GM12875 (cell line): ENCODE data around the gene GADL1.

ENCODE experiments used
- H3K4me3 ChIP-seq: one replicate; pipeline ENCODE4 v1.5.1; 2011; ENCODE audit warnings: low read depth, low read length, control low read depth
- TF ChIP-seq, protein P1 (sequence below): IDR thresholded peaks from 2 replicates; pipeline ENCODE4 v1.5.1; 2011; ENCODE audit warnings: low read depth, mild to moderate bottlenecking, control low read depth, inconsistent platforms, low read length, moderate library complexity, borderline replicate concordance; ENCODE audit not compliant: insufficient read depth

The GADL1 gene

GRCh38 chr3:30687930-30688570 is 206.4 kb downstream of the GADL1 start:
- TF ChIP-seq, protein P1, sequence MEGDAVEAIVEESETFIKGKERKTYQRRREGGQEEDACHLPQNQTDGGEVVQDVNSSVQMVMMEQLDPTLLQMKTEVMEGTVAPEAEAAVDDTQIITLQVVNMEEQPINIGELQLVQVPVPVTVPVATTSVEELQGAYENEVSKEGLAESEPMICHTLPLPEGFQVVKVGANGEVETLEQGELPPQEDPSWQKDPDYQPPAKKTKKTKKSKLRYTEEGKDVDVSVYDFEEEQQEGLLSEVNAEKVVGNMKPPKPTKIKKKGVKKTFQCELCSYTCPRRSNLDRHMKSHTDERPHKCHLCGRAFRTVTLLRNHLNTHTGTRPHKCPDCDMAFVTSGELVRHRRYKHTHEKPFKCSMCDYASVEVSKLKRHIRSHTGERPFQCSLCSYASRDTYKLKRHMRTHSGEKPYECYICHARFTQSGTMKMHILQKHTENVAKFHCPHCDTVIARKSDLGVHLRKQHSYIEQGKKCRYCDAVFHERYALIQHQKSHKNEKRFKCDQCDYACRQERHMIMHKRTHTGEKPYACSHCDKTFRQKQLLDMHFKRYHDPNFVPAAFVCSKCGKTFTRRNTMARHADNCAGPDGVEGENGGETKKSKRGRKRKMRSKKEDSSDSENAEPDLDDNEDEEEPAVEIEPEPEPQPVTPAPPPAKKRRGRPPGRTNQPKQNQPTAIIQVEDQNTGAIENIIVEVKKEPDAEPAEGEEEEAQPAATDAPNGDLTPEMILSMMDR: no peak
- no peak overlapping the region for H3K4me3 ChIP-seq

DNA sequence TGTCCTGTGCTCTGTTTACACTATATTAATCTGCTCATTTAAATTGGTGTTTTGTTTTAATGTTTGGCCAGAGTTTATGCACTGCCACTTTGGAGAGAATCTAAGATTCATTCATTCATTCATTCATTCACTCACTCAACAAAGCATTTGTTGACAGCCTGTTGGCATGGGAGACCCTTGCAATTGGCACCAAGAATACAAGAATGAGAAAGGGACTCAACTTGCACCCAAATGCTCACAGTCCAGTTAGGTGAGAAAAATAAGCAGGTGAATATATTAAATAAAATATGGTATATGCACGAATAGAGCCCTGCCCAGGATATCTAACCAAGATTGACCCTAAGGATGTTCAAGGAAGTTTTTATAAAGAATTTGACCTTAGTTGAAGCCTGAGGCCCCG is 207.7 kb downstream of the GADL1 start:
- TF ChIP-seq, protein P1: no peak
- no peak overlapping the region for H3K4me3 ChIP-seq

- TF ChIP-seq, protein P1: no peak
- H3K4me3 ChIP-seq: no peak overlapping the region
Measured at GRCh38 chr3:30686176-30686575, 208.3 kb downstream of the GADL1 start.

DNA sequence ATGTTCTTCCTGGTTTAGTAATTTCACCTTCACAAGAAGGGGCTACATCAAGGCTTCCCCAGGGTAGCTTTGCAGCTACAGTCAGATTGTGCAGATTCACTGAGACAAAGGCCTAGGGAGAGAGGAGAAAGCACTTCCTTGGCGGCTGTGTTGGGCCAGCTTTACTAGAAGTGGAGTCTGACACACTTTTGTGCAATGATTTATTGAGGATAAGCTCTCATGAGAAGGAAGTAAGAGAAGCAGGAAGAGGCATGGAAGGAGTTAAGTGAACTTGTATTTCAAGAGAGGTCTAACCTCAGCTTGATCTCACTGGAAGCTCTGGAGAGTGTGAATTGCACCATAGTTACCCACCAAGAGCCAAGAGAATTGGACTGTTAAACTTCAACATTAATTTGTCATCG is 209.2 kb downstream of the GADL1 start:
- TF ChIP-seq, protein P1: no peak
- no peak overlapping the region for H3K4me3 ChIP-seq

- no peak overlapping the region for H3K4me3 ChIP-seq
- TF ChIP-seq, protein P1: no peak
Measured at GRCh38 chr3:30684356-30684755, 210.1 kb downstream of the GADL1 start.

DNA sequence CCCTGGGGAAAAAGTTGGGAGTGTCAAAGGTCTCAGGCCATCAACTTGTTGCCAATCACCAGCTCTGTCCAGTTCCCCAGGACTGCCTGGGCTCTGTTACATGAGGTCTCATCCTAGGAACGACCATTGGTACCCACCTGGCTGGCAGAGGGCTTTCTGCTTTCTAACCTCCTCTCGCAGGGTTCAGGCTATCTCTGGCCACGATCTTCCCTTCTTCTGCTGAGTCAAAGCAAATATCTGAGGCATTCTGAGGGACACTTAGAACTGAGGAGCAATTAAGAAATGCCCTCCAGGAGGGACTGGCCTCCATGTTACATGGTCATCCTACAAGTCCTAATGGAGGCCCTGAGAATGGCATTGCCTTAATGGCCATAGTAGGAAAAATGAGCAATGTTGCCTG is 210.7 kb downstream of the GADL1 start:
- TF ChIP-seq, protein P1: no peak
- H3K4me3 ChIP-seq: no peak overlapping the region

DNA sequence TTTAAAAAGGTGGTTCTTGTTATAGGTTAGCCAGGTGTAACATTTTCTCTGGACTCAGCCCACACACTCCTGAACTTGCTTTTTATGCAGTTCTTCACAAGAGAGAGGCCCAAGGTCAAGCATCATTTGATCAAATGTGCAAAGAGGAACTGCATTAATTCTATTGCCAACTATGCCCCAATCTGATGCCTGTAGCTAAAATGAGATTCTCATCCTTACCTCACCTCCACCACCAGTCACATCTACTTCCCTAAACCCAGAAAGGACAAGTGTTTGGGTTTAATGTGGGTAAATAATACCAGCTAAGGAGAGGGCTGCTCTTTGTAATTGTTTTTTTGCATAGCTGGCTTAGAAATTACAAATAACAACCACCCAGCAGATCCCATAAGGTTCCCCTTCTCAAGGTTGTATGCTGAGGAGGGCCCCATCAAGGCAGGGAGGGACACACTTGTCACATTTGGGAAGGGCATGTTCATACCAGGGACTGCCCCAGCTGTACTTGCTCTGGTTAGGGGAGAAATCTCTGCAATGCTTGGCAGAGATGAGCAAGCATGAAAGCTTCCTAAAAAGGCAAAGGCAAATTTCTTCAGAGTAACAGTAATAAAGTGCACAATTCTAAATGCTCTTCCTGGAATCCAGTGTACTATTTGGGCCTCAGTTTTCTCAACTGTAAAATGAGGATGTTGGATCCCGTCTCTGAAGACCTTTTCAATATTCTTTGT is 211.9 kb downstream of the GADL1 start:
- TF ChIP-seq, protein P1: no peak

More for the DNA sequence above, 211.9 kb downstream of the GADL1 start:
- no peak overlapping the region for H3K4me3 ChIP-seq
